IPS-20b (cell line): ENCODE data around the gene ISCA2.
A peak's percentile ranks its signal among the peaks of the same experiment; 100 is the strongest.
"Not testable (repeated sequence)": the region's sequence is repeated elsewhere in the genome, so short reads cannot be mapped to it uniquely, and the experiment has no call there.

Source experiments
- H3K27ac ChIP-seq: one replicate; pipeline ENCODE4 v1.5.1; 2013; ENCODE audit warnings: low read length
- H3K27me3 ChIP-seq: 2 replicates; pipeline ENCODE4 v1.6.1; 2013; ENCODE audit warnings: mild to moderate bottlenecking, low read length, inconsistent platforms; ENCODE audit not compliant: insufficient read depth
- H3K36me3 ChIP-seq: 2 replicates; pipeline ENCODE4 v1.6.1; 2013; ENCODE audit warnings: low read depth, mild to moderate bottlenecking, inconsistent platforms, low read length, moderate library complexity; ENCODE audit not compliant: insufficient read depth
- H3K4me1 ChIP-seq: 2 replicates; pipeline ENCODE4 v1.6.1; 2013; ENCODE audit warnings: mild to moderate bottlenecking, control low read depth, inconsistent platforms, low read length, moderate library complexity; ENCODE audit not compliant: insufficient read depth
- H3K4me3 ChIP-seq: 2 replicates; pipeline ENCODE4 v1.5.1; 2013; ENCODE audit warnings: mild to moderate bottlenecking, low read length, inconsistent platforms
- H3K9ac ChIP-seq: 2 replicates; pipeline ENCODE4 v1.6.1; 2013; ENCODE audit warnings: low read depth, mild to moderate bottlenecking, inconsistent platforms, low read length, moderate library complexity
- H3K9me3 ChIP-seq: 2 replicates; pipeline ENCODE4 v1.6.1; 2013; ENCODE audit warnings: mild to moderate bottlenecking, low read depth, low read length, inconsistent platforms; ENCODE audit not compliant: insufficient read depth

ISCA2 gene, protein sequence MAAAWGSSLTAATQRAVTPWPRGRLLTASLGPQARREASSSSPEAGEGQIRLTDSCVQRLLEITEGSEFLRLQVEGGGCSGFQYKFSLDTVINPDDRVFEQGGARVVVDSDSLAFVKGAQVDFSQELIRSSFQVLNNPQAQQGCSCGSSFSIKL

DNA sequence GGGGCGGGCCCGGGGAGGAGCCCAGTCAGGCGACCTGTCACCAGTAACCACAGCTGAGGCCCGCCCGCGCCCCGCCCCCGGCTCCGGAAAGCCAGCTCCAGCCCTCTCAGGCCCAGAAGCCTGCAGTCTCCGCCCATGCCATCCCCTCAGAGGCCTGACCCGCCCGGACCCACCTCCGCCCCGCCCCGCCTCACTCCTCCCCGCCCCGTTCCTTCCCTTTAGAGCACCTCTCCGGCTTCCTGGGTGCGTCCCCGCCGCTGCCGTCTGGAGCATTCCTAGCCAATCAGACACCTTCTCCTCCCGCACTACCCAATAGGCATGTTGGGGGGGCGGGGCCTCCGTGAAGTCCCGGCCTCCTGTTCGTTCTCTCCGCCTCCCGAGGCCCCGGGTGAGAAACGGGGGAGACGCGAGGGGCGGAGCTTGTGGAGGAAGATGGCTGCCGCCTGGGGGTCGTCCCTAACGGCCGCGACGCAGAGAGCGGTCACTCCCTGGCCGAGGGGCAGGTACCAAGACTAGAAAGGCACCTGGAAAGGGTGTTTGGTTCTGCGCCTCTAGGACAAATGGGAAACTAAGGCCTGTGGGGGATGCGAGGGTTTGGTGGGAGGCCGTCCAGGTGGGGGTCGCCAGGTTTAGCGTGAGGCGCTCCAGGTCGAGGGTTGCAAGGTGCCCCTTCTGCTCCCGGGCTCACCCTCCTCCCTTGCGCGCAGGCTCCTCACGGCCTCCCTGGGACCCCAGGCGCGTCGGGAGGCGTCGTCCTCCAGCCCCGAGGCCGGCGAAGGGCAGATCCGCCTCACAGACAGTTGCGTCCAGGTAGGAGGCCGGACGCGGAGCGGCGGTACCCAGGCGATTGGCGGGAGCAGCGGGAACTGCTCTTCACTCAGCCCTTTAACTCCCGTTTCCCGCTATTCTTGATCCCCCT lies at the start of gene ISCA2:
Gene ISCA2, plus strand, starts transcription at position 423 of the 919 bp plus-strand sequence. Its CDS starts 10 bp downstream, at position 433.
- Histone ChIP-seq H3K27ac (peak within 1 kb of the TSS; percentile 90), H3K4me1 (peaks cover 5% of the 10 kb centered on the region; the same call in 1 of the 2 replicates), H3K27me3 (peaks cover 4% of the 10 kb centered on the region; the same call in 1 of the 2 replicates), H3K9me3 (no peaks in the 10 kb centered on the region), H3K9ac (peak within 1 kb of the TSS; percentile 90), H3K36me3 (peaks cover 20% of the 10 kb centered on the region), H3K4me3 (peak within 1 kb of the TSS; percentile 90)

- H3K9me3 ChIP-seq, result no peaks in the 10 kb centered on the region
- H3K9ac ChIP-seq, result no peak overlapping the region
- no peaks in the 10 kb centered on the region for H3K27me3 ChIP-seq
- no peak overlapping the region; the same call in 1 of the 2 replicates for H3K4me3 ChIP-seq
- peaks cover 5% of the 10 kb centered on the region; the same call in 1 of the 2 replicates for H3K4me1 ChIP-seq
- H3K27ac ChIP-seq, result no peak overlapping the region
- H3K36me3 ChIP-seq, result no peaks in the 10 kb centered on the region
These were observed 48.7 kb upstream of the ISCA2 start for GRCh38 chr14:74444866-74445265.

GRCh38 chr14:74454397-74454796 lies 39.2 kb upstream of the ISCA2 start:
- H3K27me3 ChIP-seq, H3K27ac ChIP-seq, H3K4me1 ChIP-seq, H3K36me3 ChIP-seq, H3K4me3 ChIP-seq, H3K9ac ChIP-seq: not testable (repeated sequence)
- peaks cover 12% of the 10 kb centered on the region; the same call in 1 of the 2 replicates for H3K9me3 ChIP-seq

DNA sequence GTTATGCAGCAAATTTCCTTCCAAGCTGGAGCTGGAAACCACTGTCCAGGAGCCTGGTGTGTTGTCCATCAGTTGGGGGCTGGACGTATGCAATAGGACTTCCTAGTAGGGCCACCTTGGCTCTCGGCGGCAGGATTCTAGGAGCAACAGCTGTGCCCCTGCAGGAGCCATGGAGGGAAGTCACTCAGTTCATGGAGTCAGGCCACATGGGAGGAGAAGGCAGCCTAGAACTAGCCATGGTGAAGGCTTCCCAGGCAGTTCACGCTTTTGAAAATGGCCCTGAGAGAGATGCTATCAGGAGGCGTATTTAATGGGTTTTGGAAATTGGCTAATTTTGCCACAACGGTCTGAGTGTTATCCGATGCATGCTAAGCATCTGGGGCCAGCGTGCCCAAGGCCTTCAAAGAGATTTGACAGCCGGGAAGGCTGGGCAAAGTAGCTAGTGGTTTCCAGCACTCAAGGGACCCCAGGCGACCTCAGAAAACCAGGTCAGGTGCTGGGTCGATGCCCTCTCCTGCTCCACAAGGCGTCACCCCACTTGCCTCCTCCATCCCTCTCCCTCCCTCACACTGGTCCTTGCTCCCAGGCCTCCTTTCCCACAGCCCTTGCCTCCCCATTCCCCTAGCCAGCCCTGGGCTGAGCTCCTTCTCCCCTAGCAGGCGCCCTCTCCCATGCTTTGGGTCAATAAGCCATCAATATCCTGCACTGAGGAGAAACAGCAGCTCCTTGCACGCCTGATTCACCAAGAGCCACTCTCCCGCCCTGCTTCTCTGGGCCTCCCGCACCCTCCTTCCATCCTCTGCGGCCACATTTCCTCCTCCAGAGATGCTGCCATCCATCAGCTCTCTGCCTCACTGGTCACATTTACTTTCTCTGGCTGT lies 36.6 kb upstream of the ISCA2 start:
- no peak overlapping the region for H3K4me3 ChIP-seq
- no peaks in the 10 kb centered on the region for H3K4me1 ChIP-seq
- H3K27ac ChIP-seq, result no peak overlapping the region
- H3K9me3 ChIP-seq, result peaks cover 12% of the 10 kb centered on the region; the same call in 1 of the 2 replicates
- H3K36me3 ChIP-seq, result no peaks in the 10 kb centered on the region
- no peaks in the 10 kb centered on the region for H3K27me3 ChIP-seq
- no peak overlapping the region for H3K9ac ChIP-seq

DNA sequence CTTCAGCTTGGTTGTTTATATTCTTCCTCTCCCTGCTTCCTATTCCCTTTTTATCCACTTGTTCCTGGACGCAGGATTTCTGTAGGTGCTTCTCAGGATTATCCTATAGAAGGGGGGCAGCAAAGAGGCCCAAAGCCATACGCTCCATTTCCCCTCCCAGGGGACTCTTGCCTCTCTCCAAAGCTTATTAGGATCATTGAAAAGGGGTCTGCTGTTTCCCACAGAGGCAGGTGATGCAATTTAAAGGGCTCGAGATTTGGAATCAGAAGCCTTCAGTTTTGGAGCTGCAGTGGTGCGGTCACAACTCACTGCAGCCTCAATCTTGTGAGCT lies 36.0 kb upstream of the ISCA2 start:
- H3K27me3 ChIP-seq, result no peaks in the 10 kb centered on the region
- H3K4me3 ChIP-seq, result no peak overlapping the region
- no peak overlapping the region for H3K9ac ChIP-seq
- peaks cover 12% of the 10 kb centered on the region; the same call in 1 of the 2 replicates for H3K9me3 ChIP-seq
- H3K36me3 ChIP-seq, result no peaks in the 10 kb centered on the region
- H3K27ac ChIP-seq, result no peak overlapping the region
- no peaks in the 10 kb centered on the region for H3K4me1 ChIP-seq

GRCh38 chr14:74459289-74459946 lies 34.1 kb upstream of the ISCA2 start:
- H3K4me1 ChIP-seq, result no peaks in the 10 kb centered on the region
- H3K9me3 ChIP-seq, result peaks cover 6% of the 10 kb centered on the region; the same call in 1 of the 2 replicates
- H3K27me3 ChIP-seq, result no peaks in the 10 kb centered on the region
- H3K27ac ChIP-seq, result no peak overlapping the region
- H3K9ac ChIP-seq, result no peak overlapping the region
- H3K36me3 ChIP-seq, result no peaks in the 10 kb centered on the region
- H3K4me3 ChIP-seq, result no peak overlapping the region

DNA sequence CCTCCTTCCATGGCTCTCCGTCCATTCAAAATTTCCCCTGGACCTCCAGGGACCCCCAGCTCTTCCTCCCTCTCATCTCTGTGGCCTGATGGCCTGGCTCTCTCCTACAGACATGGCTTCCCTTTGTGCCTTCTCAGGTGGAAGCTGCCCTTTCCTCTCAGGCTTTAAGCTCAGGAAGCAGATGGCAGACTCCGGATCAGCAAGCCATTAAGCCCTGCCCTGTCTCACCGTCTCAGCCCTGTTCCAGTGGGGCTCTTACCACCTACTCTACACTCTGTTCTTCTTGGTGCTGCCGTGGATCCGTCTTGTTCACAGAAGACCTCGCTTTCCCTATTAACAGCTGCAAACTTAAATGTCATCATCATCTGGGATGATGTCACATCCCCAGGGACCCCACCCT lies 33.6 kb upstream of the ISCA2 start:
- Histone ChIP-seq H3K4me3 (no peak overlapping the region), H3K4me1 (no peaks in the 10 kb centered on the region), H3K27me3 (no peaks in the 10 kb centered on the region), H3K36me3 (no peaks in the 10 kb centered on the region), H3K9ac (no peak overlapping the region), H3K9me3 (peaks cover under 1% of the 10 kb centered on the region; the same call in 1 of the 2 replicates), H3K27ac (no peak overlapping the region)

GRCh38 chr14:74462993-74463392 lies 30.6 kb upstream of the ISCA2 start:
- no peak overlapping the region for H3K9ac ChIP-seq
- H3K9me3 ChIP-seq, result no peaks in the 10 kb centered on the region
- H3K4me1 ChIP-seq, result no peaks in the 10 kb centered on the region
- no peak overlapping the region for H3K27ac ChIP-seq
- H3K36me3 ChIP-seq, result no peaks in the 10 kb centered on the region
- no peak overlapping the region for H3K4me3 ChIP-seq
- no peaks in the 10 kb centered on the region for H3K27me3 ChIP-seq

DNA sequence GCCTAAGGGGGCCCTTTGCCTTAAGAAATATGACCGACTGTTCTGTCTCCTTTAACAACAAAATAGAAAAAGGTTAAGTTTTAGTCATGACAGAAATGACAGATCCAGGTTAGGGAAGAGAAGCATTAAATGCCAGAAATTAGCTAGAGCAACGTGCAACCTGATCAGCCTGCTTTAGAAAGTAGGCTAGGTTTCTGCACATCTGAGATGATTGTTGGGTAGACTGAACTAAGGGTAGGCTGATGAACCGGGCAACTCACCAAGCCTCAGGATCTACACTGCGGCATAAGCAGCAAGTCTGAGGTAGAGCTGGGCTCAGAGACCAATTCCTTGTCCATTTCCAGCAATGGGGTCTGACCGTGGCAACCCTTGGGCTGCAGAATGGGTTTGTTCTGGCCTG lies 29.9 kb upstream of the ISCA2 start:
- H3K4me3 ChIP-seq, result no peak overlapping the region
- H3K27ac ChIP-seq, result no peak overlapping the region
- H3K9ac ChIP-seq, result no peak overlapping the region
- H3K27me3 ChIP-seq, result no peaks in the 10 kb centered on the region
- H3K9me3 ChIP-seq, result no peaks in the 10 kb centered on the region
- no peaks in the 10 kb centered on the region for H3K36me3 ChIP-seq
- H3K4me1 ChIP-seq, result no peaks in the 10 kb centered on the region

DNA sequence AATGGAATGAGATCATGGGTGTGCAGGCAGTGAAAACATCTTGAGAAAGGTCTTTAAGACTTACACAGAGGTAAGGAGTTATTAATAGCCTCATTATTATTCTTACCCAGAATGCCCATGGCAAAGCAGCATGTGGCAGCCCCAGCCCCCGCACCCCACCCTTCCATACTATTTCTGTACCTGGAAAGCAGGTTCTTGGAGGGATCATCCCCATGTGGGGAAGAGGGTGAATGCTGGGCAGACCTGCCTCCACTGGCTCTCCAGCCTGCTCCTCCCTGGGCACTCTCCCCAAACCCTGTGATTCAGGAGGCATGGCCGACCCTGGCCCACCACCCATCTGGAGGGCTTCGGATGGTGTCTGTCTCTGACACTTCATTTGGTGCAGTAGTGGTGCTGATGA lies 28.8 kb upstream of the ISCA2 start:
- no peaks in the 10 kb centered on the region for H3K36me3 ChIP-seq
- H3K27ac ChIP-seq, result no peak overlapping the region
- H3K9me3 ChIP-seq, result no peaks in the 10 kb centered on the region
- H3K4me3 ChIP-seq, result no peak overlapping the region
- no peak overlapping the region for H3K9ac ChIP-seq
- no peaks in the 10 kb centered on the region for H3K4me1 ChIP-seq
- no peaks in the 10 kb centered on the region for H3K27me3 ChIP-seq

- H3K9me3 ChIP-seq, result no peaks in the 10 kb centered on the region
- no peaks in the 10 kb centered on the region for H3K4me1 ChIP-seq
- no peak overlapping the region for H3K27ac ChIP-seq
- no peak overlapping the region for H3K4me3 ChIP-seq
- no peak overlapping the region for H3K9ac ChIP-seq
- no peaks in the 10 kb centered on the region for H3K27me3 ChIP-seq
- H3K36me3 ChIP-seq, result no peaks in the 10 kb centered on the region
These were observed 28.2 kb upstream of the ISCA2 start for GRCh38 chr14:74465335-74465734.
